M059J (cell line): ENCODE measurements around the gene HOXC12. TPM values are rescaled to one million over a fixed set of nuclear protein-coding genes. Genes with fewer than 3 reads are reported as not detected.

Source experiments
- DNase-seq: peaks from one replicate; pipeline ENCODE4 v3.0.0-alpha.2; 2012; ENCODE audit warnings: low read depth
- total RNA-seq: library from RNA; depleted of rRNA; stranded (reverse); fragments of >200 nt; shearing (Covaris generic); gene quantifications from 2 replicates; pipeline ENCODE4 v1.2.3, GENCODE V29; 2014

HOXC12 gene
- total RNA-seq, 1 experiment from 2014 or later, result not detected

DNA sequence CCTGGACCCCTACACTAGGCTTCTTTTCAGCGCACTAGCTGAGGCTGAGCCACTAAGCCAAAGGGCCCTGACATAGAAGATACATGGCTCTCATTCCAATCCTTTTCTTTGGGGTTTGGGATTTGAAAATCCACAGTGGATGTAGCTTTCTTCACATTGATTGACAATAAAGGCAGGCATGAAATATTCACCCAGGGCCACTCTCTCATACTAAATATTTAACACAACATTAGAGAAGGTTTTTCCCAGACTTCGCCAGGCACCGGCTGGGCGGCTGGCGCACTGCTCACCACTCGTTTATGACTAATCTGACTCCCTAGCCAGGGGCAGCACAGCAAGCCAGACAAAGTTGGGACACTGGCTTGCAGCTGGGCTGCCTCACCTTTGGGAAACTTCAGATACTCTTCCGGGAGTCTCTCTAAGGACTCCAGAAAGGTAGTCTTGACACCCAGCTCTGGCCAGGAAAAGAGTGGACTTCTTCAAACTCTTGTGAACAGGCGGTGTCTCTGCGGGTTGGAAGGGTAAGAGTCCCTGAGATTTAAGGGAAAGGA lies 17.5 kb downstream of the HOXC12 start:
- peak; percentile 85 for DNase-seq

DNA sequence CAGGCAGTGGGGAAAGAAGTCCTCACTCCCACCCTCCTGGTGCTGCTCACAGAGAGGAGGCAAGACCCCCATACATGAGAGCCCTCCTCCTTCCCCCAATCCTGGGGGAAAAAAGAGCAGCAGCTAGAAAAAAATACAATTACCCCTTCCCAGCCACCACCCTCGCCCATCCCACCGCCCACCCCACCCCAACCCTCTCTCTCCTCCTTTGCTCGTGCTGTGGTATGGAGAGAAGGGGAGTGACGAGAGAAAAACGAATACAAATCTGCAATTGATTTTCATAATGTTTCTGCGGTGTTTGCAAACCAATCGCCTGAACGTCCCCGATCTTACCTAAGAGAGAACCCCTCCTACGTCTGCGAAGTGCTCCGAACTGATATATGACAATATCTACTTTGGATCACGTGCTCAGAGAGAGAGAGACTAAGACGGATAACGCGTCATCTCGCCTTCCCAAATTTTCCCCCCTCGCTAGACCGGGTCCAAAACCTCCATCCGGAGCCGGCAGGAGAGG lies 18.1 kb downstream of the HOXC12 start, which contains the start of gene HOXC11:
Gene HOXC11 (plus strand): TSS at position 405 of the 514 bp plus-strand sequence. CDS start 116 bp downstream, outside the sequence.
- no peak for DNase-seq

DNA sequence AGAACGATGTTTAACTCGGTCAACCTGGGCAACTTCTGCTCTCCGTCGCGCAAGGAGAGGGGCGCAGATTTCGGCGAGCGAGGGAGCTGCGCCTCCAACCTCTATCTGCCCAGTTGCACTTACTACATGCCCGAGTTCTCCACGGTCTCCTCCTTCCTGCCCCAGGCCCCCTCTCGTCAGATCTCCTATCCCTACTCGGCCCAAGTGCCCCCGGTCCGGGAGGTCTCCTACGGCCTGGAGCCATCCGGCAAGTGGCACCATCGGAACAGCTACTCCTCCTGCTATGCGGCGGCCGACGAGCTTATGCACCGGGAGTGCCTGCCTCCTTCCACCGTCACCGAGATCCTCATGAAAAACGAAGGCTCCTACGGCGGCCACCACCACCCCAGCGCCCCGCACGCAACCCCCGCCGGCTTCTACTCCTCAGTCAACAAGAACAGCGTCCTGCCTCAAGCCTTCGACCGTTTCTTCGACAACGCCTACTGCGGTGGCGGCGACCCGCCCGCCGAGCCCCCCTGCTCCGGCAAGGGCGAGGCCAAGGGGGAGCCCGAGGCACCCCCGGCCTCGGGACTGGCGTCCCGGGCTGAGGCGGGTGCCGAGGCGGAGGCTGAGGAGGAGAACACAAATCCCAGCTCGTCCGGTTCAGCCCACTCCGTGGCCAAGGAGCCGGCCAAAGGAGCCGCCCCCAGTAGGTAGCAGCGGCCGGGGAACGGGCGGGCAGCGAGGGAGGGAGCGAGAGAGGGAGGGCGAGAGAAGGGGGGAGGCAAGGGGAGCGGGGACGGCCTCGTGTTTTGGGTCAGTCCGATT lies 18.7 kb downstream of the HOXC12 start:
- peak; percentile 77 for DNase-seq

DNA sequence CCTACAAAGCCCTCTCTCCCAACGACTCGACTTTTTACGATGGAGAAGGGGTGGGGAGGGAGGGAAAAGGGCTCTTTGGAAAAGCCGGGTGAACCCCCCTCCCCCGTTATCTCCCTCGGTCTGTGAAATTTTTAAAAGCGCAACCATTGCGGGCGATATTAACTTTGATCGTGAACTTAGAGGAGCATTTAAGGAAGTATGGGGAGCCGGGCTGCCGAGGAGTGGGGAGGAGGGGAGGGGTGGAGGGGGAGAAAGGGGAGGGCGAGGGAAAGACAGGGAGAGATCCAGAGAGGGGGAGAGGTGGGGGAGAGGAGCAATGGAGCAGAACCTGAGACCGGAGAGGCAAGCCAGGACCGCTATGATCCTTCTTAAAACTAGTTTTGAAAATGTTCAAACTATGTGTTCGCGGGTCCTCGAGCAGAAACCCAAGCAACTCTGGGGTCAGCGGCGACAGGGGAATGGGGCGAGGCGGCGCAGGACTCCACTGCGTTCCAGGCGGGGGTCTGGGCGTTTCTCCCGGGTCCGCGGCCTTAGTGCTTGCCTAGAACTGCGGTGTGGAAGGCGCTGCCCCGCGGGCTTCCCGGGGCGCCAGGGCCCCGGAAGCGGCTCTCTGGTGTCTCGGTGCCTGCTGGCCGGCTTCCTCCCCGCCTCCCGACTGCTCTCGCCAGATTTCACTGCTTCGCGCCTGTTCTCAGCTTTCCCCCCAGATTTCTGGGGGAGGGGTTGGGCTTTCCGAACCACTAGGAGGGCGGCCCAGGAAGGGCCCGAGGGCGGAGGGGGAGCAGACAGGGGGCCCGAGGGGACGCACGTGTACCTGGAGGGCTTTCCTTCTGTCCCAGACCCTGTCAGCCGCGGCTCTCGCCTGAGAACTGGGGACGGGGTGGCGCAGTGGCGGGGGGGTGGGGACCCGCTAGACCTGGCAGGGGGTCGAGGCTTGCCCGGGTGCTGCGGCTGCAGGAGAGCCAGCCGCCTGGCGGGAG lies 19.7 kb downstream of the HOXC12 start, which contains the start of gene HOTAIR:
Gene HOTAIR (minus strand): TSS at position 871 of the 980 bp plus-strand sequence.
- DNase-seq, result peak; percentile 73

DNA sequence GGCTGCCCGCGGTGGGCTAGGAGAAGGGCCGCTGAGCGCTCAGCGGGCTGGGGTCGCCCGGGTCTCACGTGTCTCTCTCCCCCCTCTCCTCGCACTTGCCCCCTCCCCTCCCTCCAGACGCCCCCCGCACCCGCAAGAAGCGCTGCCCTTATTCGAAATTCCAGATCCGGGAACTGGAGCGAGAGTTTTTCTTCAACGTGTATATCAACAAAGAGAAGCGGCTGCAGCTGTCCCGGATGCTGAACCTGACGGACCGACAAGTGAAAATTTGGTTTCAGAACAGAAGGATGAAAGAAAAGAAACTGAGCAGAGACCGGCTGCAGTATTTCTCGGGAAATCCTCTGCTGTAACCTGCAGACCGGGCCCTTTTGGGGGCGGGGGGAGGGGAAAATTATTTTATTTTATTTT lies 20.4 kb downstream of the HOXC12 start:
- DNase-seq, result no peak

DNA sequence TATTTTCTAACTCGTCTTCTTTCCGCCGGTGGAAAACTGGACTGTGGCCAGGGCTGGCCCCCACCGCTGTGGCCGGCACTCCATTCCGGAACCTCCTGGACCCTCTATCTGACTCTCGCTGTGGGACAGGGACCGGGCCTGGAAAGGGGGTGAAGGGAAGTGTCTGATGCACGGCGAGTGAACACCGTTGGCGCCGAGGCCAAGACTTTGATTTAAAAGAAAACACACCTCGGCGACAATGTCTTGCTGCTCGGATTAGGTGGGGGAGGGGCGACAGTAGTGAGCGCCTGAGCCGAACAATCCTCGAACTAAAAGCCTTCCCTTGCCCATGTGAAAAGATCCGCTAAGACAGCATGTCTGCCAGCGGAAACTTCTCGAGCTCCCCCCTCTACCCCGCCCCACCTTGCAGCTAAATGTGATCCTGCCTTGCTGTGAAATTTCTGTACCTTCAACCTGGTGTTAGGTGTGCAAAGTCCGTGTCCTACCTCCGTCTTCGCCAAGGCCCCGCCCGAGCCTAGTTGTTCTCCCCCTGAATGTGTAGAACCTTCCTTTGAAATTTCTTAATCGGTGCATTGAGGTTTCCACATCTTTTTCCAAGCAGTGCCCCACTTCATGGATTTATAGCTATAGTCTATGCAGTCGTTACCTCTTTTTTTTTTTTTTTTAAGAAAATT lies 20.9 kb downstream of the HOXC12 start:
- no peak for DNase-seq

DNA sequence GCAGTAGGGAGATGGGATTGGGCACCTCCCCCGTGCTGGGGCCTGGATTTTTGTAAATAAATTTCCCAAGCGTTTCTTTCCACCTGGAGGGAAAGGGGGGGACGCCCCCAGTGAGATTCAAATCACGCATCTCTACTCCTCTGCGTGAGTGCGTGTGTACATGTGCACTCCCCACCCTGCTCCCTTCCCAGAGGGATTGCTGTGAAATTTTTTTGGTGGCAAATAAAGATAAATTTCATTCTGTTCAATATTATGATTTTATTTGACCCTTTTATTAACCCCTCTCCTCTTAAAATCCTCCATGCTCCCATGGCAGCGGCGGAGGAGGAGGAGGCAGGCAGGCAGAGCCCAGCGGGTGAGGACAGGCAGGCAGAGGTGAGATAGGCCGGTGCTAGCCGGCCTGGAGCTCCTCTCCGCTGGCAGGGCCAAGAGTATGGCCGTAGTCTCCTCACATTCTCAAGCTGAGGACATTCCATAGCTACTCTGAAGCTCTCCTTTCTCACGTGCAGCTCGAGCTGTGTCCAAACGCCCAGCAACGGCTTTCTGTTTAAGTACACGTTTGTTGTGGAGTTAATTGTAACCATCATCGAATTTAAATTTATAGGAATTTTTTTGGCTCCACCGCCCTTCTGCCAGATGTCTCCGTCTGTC lies 21.6 kb downstream of the HOXC12 start:
- no peak for DNase-seq

DNA sequence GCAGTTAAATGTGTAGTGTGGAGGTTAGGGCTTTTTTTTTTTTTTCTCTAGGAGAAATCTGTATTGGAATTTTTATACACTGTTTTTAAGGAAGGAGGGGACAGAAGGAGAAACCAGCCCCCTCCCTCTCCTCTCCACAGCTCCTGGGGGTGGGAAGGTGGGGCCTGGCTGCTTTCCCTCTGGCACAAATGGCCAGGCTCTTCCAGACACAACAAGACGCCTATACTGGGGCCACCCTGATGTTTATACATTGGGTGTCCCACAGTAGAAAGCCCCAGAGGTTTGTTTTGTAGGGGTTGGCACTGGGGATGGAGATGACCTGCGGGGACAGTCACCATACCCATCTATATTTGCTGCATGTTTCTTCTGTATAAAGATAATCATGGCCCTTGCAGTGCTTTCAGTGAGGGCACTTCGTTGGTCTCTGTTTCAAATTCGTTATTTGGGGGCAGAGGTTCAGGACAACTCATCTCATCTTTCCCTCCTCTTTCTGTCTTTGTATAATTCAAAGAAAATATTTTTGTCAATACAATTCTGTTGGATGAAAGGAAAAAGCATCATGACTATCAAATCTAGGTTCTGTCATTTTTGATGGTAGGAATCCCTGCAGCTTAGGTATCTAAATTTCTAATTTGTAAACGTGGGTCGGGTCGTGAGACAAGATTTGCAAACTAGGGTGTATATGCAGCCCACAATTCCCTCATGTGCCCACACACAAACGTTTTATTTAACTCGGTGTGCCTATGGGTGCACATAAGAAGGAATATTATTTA lies 22.3 kb downstream of the HOXC12 start:
- DNase-seq, result no peak

DNA sequence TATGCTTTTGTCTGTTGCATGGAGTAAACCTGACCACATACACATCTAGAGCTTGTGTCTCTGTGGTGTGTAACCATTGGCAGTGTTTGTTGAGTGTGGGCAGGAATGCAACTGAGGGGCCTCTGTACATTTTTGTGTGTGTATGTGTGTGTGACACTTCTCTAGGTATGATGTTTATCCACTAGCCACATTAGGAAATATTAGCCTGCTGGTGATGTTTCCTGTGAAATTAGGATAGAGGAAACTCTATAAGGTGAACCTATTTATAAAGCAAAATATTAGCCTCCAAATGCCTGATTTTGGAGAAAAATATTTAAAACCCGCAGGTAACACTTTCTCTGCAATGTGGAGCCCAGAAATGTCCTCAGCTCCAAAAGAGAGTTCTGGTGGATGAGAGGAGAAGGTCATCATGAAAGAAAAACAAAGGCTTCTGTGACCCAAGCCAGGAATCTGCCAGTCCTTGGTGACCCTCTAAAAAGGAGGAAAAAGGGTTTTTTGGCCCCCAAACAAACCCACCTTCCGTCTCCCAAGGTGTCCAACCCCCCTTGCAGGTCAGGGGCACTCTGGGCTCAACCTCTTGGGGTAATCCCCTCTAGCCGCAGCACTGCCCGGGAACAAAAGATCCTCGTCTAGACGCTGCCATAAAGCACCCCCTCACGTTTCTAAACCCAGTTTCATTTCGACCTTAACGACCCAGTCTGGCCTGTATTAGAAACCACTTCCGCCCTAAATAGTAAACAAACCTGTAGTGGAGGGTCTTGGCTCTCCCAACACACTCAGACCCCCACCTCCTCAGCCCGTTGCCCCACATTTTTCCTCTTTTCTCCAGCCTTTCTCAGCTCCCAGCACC lies 23.1 kb downstream of the HOXC12 start:
- DNase-seq, result no peak

DNA sequence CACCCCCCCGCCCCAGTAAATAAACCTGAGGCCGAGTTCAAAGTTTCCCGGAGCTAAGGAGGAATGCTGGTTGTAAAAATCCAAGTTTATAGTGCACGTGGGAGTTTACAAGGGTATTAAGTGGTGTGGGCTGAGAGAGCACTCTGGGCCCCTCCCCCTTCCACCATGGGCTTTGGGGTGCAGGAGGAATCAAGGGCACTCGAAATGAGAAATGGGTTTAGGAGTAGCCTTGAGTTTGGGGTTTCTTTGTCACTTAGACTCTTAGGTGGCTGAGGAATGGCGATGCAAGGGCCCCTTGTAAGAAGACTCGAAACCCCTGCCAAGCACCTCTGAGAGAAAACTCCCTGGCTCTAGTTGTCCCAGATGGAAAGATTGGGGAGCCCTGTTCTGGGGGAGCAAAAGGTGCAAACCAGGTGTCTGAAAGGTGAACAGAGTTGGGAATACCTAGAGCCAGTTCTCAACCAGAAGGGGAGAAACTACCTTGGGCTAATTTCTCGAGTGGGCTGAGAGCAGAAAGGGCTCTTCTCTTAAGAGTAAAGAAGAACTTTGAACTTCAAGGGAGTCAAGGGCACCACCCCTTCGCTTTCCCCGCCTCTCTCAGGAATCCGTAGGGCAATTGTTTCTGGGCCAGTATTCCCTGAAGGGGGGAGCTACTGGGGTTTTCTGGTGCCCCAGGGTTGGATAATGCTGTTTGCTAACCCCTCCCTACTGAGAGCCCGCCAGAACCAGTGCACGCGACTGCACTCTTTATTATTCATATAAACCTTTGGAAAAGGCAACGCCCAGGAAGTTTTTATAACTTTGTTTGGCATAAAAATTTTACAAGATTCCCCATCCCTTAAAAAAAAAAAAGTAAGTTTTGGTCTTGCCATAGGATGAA lies 24.0 kb downstream of the HOXC12 start:
- DNase-seq, result peak; percentile 60

DNA sequence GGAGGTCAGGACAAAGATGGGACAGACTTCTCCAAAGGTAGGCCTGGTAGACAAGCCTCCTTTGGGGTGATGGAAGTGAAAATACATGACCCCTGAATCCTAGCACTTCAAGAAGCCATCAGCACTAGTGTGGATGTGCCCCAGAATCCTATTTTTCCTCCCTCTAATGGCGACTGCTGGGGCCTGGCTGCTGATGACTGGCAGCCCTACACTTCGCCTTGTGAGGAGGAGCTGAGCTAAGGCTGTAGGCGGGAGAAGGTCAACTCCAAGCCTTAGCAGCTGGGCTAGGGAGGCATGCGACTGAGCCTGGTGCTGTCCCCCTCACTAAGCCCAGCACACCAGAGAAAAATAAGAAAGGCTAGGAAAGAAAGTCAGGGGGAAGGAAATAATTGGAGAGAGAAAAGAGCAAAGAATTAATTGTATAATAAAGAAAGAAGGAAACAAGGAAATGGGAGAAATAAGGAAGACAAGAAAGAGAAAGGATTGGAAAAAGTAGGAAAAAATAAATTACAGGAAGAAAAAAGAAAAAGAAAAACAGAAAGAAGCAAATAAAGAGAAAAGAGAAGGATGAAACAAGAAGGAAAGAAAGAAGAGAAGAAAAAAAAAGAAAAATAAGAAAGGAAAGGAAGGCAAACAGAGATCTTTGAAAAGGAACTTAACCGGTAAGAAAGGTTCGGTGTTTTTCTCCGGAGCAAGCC lies 25.6 kb downstream of the HOXC12 start:
- no peak for DNase-seq

DNA sequence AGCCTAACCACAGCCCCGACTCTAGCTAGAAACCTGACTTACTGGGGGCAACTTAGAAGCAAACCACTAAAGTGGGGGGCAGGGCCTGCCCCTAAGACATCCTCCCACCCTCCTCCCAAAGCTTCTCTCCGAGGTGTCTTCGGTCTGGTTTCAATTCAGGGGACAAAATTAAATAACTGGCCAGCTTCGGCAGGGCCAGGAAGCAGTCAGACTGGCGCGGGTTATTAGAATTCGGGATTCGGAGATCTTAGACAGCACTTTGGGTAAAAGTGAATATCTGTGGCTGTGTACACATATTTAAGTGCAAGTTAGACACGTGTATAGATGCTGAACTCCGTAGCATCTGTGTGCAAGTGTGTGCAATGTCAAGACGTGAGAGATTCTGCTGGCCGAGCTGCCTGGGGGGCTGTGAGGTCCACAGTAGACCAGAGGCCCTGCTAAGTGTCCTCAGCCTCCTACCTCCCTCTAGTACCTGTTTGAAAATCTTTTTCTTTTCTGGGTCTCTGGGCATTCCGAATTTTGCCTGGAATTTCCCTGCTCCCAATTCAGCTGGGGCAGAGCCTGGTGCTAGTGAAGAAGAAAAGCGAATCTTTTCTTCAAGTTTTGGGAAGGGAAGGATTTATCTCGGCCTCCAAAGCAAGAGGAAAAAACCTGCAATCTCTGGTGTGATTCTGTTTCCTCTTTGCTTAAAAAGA lies 26.2 kb downstream of the HOXC12 start:
- DNase-seq, result no peak

DNA sequence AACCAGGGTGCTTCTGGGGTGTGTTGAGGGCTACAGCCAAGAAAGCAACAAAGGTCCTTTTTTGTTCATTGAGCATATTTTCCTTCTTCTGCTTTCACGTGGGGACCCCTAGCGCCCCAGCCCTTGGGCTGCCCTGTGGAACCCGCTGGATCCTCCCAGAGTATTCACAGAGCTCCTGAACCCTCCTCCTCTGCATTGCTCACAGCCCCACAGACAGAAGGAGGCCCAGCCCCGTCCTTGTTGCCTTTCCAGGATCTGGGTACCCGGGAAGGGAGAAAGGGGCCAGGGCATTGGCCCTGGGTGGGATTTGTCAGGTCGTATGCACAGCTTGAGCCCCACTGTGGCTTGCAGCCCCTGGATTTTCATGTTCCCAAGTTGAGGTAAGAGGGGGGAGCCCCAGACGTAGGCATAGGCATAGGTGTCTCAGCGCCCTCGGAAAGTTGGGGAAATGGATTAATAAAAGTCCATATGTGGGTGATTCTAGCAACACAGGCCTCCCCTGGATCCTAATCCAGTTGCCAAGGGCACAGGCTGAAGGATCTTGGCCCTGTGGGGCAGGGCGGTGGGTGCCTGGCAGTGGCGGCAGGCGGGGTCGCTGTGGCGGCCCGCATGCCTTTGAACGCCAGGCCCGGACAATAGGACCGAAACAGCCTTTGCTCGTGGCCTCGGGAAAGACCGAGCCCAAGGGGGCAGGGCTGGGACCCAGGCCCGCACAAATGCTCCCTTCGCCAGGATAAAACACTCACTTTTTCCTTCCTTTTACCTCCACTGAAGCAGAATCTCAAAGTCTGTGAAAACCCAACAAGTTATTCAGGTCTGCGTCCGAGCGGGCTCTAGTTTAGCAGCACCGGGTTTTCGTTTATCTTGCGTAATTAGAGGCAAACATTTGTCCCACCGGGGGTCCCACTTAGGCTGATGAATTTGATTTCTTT lies 27.2 kb downstream of the HOXC12 start:
- no peak for DNase-seq

DNA sequence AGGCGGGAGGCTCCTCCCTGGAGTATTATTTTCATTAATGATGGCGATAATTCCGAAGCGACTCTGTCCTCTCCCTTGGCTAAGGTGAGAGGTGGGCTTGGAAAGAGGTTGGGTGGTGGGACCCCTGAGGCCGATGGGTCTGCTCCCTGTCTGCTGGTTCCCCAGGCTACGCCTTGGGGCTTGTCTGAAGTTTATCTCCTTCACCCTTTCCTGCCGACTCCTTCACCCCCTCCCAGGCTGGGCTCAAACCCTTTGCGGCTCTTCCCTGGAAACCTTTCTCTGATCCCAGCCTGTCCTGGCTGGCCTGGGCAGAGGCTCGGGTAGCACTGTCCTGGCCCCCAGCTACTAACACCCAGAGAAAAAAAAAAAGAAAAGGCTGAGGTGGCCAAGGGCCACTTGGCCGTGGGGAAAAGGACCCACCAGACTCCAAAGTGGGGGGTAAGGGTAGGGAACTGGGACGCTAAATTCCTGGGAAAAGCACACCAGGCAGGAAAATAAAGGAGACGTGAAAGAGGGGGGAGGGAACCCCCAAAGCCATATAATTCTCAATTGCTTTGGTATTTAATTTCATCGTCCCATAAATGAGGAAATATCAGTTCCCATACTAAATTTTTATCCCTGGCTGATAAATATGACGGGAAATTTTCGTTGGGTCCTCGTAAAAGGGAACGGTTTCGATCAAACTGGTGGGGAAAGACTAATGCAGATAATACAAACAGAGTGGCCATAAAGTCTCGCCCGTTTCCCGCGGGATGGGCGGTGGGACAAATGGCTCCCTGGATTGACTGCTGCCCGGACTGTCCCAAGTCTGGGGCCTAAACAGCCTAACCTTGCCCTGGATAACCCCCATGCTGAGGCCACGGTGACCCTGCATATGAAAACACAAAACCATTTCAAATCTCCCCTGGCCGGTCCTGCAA lies 28.2 kb downstream of the HOXC12 start:
- DNase-seq, result no peak

DNA sequence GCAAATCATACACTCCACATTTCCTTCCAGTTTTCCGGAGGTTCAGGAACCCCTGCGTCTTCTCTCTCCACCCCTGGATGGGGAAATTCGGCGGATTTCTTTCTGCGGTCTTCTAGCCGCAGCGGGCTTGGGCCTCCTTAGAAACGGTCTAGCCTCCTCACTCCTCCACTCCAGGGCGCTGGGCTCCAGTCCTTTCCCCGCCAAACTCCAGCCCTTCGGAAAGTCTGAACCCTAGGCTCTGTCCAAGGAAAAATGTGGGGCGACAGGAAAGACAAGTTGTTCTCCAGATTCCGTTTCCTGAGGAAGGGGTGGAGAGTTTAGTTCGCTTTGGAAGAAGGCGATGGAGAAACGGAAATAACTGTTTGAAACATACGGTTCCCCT lies 28.9 kb downstream of the HOXC12 start:
- no peak for DNase-seq
